NCI-H774 (cell line): ENCODE measurements around the gene TYMS.
A peak's percentile ranks its signal among the peaks of the same experiment; 100 is the strongest.

Experiments used
- DNase-seq: peaks from one replicate; lab custom pipeline; 2025; lab: John Stamatoyannopoulos, UW

Gene TYMS

DNA sequence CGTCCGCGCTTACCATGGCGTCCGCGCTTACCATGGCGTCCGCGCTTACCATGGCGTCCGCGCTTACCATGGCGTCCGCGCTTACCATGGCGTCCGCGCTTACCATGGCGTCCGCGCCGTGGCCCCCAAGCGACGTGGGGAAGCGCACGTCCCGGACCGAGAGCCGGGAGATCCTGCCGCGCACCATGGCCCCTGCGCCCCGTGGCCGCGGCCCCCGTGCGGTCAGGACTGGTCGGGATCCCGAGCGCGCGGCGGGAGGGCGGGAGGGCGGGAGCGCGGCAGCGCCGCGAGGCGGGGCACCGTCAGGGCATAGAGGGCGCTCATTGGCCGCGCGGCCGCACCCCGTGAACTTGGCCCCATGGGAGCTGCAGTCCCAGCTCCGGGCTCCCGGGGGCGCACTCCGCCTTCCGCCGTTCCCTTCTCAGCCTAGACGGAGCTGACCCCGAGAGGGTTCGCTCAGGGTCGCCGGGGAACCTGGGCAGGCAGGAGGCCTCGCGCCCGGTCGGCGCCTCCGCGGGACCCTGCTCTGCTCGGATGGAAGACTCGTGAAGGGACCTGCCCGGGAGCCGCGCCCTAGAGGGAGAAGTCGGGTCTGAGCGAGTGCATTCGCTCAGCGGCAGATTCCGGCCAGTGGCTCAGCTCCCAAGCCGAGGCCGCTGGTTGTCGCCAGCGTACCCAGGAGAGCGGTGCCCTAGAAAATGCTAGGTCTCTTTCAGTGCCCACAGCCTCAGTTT lies 55.1 kb downstream of the TYMS start, which contains the start of gene ENOSF1:
ENOSF1 (minus strand) TSS at position 230 of the 734 bp plus-strand sequence; CDS start at position 187, 43 bp downstream.
- DNase-seq = peak; percentile 80

DNA sequence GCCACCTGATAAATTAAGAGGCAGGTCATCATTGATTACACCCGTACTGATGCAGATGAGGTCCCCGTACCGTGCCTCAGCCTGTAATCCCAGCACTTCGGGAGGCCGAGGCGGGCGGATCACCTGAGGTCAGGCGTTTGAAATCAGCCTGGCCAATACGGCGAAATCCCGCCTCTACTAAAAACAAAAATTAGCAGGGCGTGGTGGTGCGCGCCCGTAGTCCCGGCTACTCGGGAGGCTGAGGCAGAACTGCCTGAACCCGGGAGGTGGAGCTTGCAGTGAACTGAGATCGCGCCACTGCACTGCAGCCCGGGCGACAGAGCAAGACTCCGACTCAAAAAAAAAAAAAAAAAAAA lies 55.7 kb downstream of the TYMS start:
- DNase-seq = no peak

DNA sequence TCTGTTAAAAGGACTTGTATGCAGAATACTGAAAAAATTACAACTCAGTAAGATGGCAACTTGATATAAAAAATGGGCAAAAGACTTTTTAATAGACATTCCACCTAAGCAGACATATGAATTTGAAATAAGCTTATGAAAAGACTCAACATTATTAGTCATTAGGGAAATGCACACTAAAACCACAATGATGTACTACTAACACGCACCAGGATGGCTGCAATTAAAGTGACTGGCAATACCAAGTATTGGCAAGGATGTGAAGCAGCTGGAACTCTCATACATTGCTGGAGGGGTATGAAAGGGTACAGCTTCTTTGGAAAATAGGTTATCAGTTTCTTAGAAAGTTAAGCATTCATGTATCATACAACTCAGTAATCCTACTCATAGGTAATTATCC lies 58.2 kb downstream of the TYMS start:
- DNase-seq = no peak

DNA sequence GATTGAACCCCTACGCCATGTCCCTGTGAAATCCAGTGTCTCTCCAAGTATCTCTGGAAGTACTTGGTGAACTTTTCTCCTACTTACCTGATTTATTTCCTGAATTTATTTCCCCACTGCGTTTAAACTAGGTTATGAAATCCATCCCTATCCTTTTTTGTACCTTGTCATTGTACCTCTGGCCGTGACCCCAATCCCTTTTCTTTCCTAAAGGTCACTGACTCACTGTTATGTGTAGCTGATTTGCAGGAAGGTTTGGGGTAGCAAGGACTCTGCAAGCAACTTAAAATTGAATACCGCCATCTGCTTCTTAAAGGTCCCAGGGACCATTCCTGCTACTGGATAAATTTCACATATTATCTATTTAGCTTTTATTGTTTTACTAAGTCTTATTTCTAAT lies 59.5 kb downstream of the TYMS start:
- DNase-seq = no peak
